Neural progenitor cell (in vitro differentiated cells): ENCODE data around the gene MOCOS.

Source experiments
- EZH2phosphoT487 ChIP-seq: fragments of 200-600 bp; sonication (generic); IDR thresholded peaks from 2 replicates; pipeline ENCODE4 v1.6.1; 2017; ENCODE audit warnings: antibody characterized with exemption
- TF ChIP-seq, protein P1 (sequence below): fragments of 200-600 bp; sonication (generic); IDR thresholded peaks from 2 replicates; pipeline ENCODE4 v1.5.1; 2017; ENCODE audit warnings: antibody characterized with exemption, mild to moderate bottlenecking

DNA sequence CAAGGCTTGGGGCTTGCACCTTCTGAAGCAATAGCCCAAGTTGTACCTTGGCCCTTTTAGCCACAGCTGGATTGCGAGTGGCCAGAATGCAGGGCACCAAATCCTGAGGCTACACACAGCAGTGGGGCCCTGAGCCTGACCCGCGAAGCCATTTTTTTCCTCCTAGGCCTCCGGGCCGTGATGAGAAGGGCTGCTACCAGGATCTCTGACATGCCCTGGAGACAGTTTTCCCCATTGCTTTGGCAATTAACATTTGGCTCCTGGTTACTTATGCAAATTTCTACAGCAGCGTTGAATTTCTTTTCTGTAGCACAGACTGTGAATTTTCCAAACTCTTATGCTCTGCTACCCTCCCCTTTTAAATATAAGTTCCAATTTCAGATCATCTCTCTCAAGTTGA, 54.5 kb downstream of the MOCOS start:
- no peak for TF ChIP-seq EZH2phosphoT487
- TF ChIP-seq, protein P1, sequence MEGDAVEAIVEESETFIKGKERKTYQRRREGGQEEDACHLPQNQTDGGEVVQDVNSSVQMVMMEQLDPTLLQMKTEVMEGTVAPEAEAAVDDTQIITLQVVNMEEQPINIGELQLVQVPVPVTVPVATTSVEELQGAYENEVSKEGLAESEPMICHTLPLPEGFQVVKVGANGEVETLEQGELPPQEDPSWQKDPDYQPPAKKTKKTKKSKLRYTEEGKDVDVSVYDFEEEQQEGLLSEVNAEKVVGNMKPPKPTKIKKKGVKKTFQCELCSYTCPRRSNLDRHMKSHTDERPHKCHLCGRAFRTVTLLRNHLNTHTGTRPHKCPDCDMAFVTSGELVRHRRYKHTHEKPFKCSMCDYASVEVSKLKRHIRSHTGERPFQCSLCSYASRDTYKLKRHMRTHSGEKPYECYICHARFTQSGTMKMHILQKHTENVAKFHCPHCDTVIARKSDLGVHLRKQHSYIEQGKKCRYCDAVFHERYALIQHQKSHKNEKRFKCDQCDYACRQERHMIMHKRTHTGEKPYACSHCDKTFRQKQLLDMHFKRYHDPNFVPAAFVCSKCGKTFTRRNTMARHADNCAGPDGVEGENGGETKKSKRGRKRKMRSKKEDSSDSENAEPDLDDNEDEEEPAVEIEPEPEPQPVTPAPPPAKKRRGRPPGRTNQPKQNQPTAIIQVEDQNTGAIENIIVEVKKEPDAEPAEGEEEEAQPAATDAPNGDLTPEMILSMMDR: no peak
